HEK293 (cell line): ENCODE data around the gene ELMO1.

Experiments used
- CTCF ChIP-seq: fragments of 450-650 bp; formaldehyde crosslinking; IDR thresholded peaks from 2 replicates; pipeline ENCODE4 v1.5.1; 2016; ENCODE audit warnings: missing biosample characterization, missing genetic modification characterization
- KLF9 ChIP-seq: fragments of 450-650 bp; formaldehyde crosslinking; IDR thresholded peaks from 2 replicates; pipeline ENCODE4 v1.5.1; 2016; ENCODE audit warnings: missing biosample characterization, missing genetic modification characterization, low read depth
- MYNN ChIP-seq: fragments of 450-650 bp; formaldehyde crosslinking; IDR thresholded peaks from 2 replicates; pipeline ENCODE4 v1.5.1; 2016; ENCODE audit warnings: missing biosample characterization, missing genetic modification characterization, borderline replicate concordance
- PBX3 ChIP-seq: sonication (generic); formaldehyde crosslinking; IDR thresholded peaks from 2 replicates; pipeline ENCODE4 v1.8.1; 2022; ENCODE audit warnings: mild to moderate bottlenecking, moderate library complexity, missing genetic modification reagents
- SP2 ChIP-seq: fragments of 450-650 bp; formaldehyde crosslinking; IDR thresholded peaks from 2 replicates; pipeline ENCODE4 v1.5.1; 2016; ENCODE audit warnings: missing biosample characterization, missing genetic modification characterization
- TCF7L2 ChIP-seq: IDR thresholded peaks from 2 replicates; pipeline ENCODE4 v1.6.1; 2011; ENCODE audit warnings: low read depth, mild to moderate bottlenecking, inconsistent platforms, low read length, moderate library complexity, borderline replicate concordance
- YY1 ChIP-seq: fragments of 450-650 bp; formaldehyde crosslinking; IDR thresholded peaks from 2 replicates; pipeline ENCODE4 v1.5.1; 2018; ENCODE audit warnings: missing biosample characterization, missing genetic modification characterization
- ZNF114 ChIP-seq: fragments of 450-650 bp; formaldehyde crosslinking; IDR thresholded peaks from 2 replicates; pipeline ENCODE4 v1.5.0; 2017; ENCODE audit warnings: missing biosample characterization, missing genetic modification characterization
- ZNF121 ChIP-seq: fragments of 450-650 bp; formaldehyde crosslinking; IDR thresholded peaks from 2 replicates; pipeline ENCODE4 v1.5.1; 2016; ENCODE audit warnings: missing biosample characterization, missing genetic modification characterization
- ZNF776 ChIP-seq: fragments of 450-650 bp; formaldehyde crosslinking; IDR thresholded peaks from 2 replicates; pipeline ENCODE4 v1.5.0; 2017; ENCODE audit warnings: missing biosample characterization, missing genetic modification characterization, borderline replicate concordance
- ZNF830 ChIP-seq: fragments of 450-650 bp; IDR thresholded peaks from 2 replicates; pipeline ENCODE4 v1.5.0; 2018; ENCODE audit warnings: missing biosample characterization, missing genetic modification characterization, low read depth, mild to moderate bottlenecking, moderate library complexity

GRCh38 chr7:37327288-37327687 is 121.4 kb downstream of the ELMO1 start:
- no peak for TF ChIP-seq CTCF (tag by site-specific recombination)
- TF ChIP-seq ZNF776 (tag by site-specific recombination) = no peak
- no peak for TF ChIP-seq SP2 (tag by site-specific recombination)
- TF ChIP-seq ZNF121 = no peak
- no peak for TF ChIP-seq MYNN
- no peak for TF ChIP-seq KLF9 (tag by site-specific recombination)
- TF ChIP-seq YY1 (tag by site-specific recombination) = no peak
- TF ChIP-seq ZNF114 = no peak
- TF ChIP-seq ZNF830 (tag by site-specific recombination) = no peak
- TF ChIP-seq PBX3 (CRISPR knock-in tag) = no peak
- TF ChIP-seq TCF7L2 = no peak
